ENCODE data around the gene DNAJC8.

- no peak for TF ChIP-seq CTCF (IDR thresholded peaks at IDR 0.05)
- no peak for TF ChIP-seq POLR2A (IDR thresholded peaks at IDR 0.05)
Measured at GRCh38 chr1:28244549-28245251, 11.9 kb upstream of the DNAJC8 start.

Data from uterus (tissue), 2 donors.